Choroid plexus epithelial cell (primary cell): ENCODE measurements around the gene NKD1.

Experiments
- DNase-seq: peaks from one replicate; pipeline ENCODE4 v3.0.0-alpha.2; 2010; ENCODE audit warnings: low read depth
- H3K4me3 ChIP-seq: 2 replicates; pipeline ENCODE4 v1.5.1; 2011; ENCODE audit warnings: low read depth, mild to moderate bottlenecking, control low read depth, low read length, moderate library complexity
- CTCF ChIP-seq: conservative IDR thresholded peaks from 2 replicates; pipeline ENCODE4 v1.5.1; 2011; ENCODE audit warnings: low read depth, mild to moderate bottlenecking, control low read depth, inconsistent platforms, low read length, moderate library complexity

NKD1 gene

GRCh38 chr16:50625374-50625773 is 77.2 kb downstream of the NKD1 start:
- TF ChIP-seq CTCF: no peak
- no peak for DNase-seq
- no peak overlapping the region for H3K4me3 ChIP-seq

- TF ChIP-seq CTCF: no peak
- H3K4me3 ChIP-seq: no peak overlapping the region
- no peak for DNase-seq
Observed at GRCh38 chr16:50626868-50627267, 78.7 kb downstream of the NKD1 start.

- peak; percentile 42 for TF ChIP-seq CTCF
- H3K4me3 ChIP-seq: no peak overlapping the region
- DNase-seq: peak; percentile 28
Observed at GRCh38 chr16:50627419-50627818, 79.2 kb downstream of the NKD1 start.

GRCh38 chr16:50628156-50628802 is 80.1 kb downstream of the NKD1 start:
- TF ChIP-seq CTCF: no peak
- H3K4me3 ChIP-seq: no peak overlapping the region
- DNase-seq: no peak

GRCh38 chr16:50629334-50629733 is 81.1 kb downstream of the NKD1 start:
- TF ChIP-seq CTCF: no peak
- DNase-seq: no peak

GRCh38 chr16:50630394-50631020 is 82.3 kb downstream of the NKD1 start:
- DNase-seq: no peak
- no peak for TF ChIP-seq CTCF
- no peak overlapping the region for H3K4me3 ChIP-seq

More at GRCh38 chr16:50629334-50629733, 81.1 kb downstream of the NKD1 start:
- H3K4me3 ChIP-seq: no peak overlapping the region

GRCh38 chr16:50631249-50631984 is 83.2 kb downstream of the NKD1 start:
- no peak for TF ChIP-seq CTCF
- H3K4me3 ChIP-seq: no peak overlapping the region
- DNase-seq: no peak
